ENCODE data around the gene IRX1.

Gene IRX1

DNA sequence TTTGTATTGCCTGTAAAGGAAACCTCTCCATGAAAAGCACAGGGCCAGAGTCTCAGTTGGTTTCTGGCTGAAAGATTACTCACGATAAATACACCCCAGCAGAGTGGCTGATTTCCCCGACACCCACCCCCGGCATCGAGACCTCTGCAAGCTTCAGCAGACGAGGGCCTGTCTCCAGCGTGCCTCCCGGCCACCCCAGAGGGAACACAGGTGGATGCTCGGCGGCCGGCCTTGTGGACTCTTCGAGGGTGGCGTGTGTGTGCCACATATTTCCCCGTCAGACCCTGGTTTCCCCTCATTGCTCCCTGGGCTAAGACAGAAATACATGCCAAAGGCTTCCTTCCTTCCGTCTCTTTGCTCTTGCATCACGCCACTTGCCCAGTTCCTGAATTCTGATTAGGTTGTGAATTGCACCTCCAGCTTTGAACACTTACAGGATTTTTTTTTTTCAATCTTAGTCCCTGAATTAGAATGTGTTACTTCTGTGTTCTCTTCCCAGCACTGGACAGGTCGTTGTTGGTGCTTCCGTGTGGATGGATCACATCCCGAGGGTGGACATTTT lies 13.6 kb downstream of the IRX1 start:
- no peaks in the 10 kb centered on the region for H3K79me2 ChIP-seq (ENCODE audit: insufficient read depth, low read length)
- H2AFZ ChIP-seq (ENCODE audit: low read length) = no peak overlapping the region
- no peaks in the 10 kb centered on the region for H3K4me1 ChIP-seq (ENCODE audit: insufficient read depth, low read length, poor library complexity, severe bottlenecking)
- H3K4me3 ChIP-seq (ENCODE audit: low read length, poor library complexity, severe bottlenecking) = no peak overlapping the region
- H3K4me2 ChIP-seq (ENCODE audit: low read depth, low read length, poor library complexity, severe bottlenecking) = no peak overlapping the region
- no peaks in the 10 kb centered on the region for H4K20me1 ChIP-seq (ENCODE audit: insufficient read depth, low read length, poor library complexity, severe bottlenecking)
- H3K9ac ChIP-seq (ENCODE audit: low read depth, low read length, poor library complexity, severe bottlenecking) = no peak overlapping the region
- H3K9me2 ChIP-seq (replicated peaks; ENCODE audit: low read depth, low read length) = no peaks in the 10 kb centered on the region
- no peaks in the 10 kb centered on the region for H3K27me3 ChIP-seq (ENCODE audit: insufficient read depth, low read length, poor library complexity, severe bottlenecking)
- H3K36me3 ChIP-seq (ENCODE audit: insufficient read depth, low read length) = no peaks in the 10 kb centered on the region
- peaks cover 9% of the 10 kb centered on the region; the same call in 1 of the 2 replicates for H3K9me3 ChIP-seq (ENCODE audit: insufficient read depth, low read depth, low read length)
- H3F3A ChIP-seq (ENCODE audit: low read depth) = no peaks in the 10 kb centered on the region
- no peak for TF ChIP-seq EZH2phosphoT487 (IDR thresholded peaks at IDR 0.05; ENCODE audit: borderline replicate concordance)
- TF ChIP-seq, protein P1, sequence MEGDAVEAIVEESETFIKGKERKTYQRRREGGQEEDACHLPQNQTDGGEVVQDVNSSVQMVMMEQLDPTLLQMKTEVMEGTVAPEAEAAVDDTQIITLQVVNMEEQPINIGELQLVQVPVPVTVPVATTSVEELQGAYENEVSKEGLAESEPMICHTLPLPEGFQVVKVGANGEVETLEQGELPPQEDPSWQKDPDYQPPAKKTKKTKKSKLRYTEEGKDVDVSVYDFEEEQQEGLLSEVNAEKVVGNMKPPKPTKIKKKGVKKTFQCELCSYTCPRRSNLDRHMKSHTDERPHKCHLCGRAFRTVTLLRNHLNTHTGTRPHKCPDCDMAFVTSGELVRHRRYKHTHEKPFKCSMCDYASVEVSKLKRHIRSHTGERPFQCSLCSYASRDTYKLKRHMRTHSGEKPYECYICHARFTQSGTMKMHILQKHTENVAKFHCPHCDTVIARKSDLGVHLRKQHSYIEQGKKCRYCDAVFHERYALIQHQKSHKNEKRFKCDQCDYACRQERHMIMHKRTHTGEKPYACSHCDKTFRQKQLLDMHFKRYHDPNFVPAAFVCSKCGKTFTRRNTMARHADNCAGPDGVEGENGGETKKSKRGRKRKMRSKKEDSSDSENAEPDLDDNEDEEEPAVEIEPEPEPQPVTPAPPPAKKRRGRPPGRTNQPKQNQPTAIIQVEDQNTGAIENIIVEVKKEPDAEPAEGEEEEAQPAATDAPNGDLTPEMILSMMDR (conservative IDR thresholded peaks at IDR 0.05; ENCODE audit: low read length) = no peak

DNA sequence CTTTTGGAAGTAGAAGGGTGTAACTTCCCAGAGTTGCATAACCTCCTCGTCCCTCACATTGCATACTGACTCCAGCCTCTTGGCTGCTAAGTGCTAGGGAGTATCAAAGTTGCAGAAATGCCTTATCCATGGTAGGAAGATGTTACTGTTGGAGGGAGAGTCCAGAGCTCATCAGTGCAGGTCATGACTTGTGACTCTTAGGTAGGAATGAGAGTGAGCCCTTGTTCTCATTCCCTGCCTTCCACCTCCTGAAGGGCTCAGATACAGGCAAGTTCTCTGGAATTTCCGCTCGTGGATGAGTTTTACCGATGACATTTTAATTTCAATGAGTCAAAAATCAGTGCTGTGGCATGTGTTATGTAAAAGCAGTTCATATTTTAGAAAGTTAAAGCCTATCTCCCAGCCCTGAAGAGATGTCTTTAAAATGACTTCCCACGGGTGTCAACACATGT lies 17.0 kb downstream of the IRX1 start:
- Histone ChIP-seq H3K9ac (ENCODE audit: low read depth, low read length, poor library complexity, severe bottlenecking) (no peak overlapping the region), H3K27me3 (ENCODE audit: insufficient read depth, low read length, poor library complexity, severe bottlenecking) (no peaks in the 10 kb centered on the region), H3K9me2 (replicated peaks; ENCODE audit: low read depth, low read length) (no peaks in the 10 kb centered on the region), H3K4me2 (ENCODE audit: low read depth, low read length, poor library complexity, severe bottlenecking) (no peak overlapping the region), H3K9me3 (ENCODE audit: insufficient read depth, low read depth, low read length) (no peaks in the 10 kb centered on the region; the same call in 1 of the 2 replicates), H3K4me1 (ENCODE audit: insufficient read depth, low read length, poor library complexity, severe bottlenecking) (no peaks in the 10 kb centered on the region), H3F3A (ENCODE audit: low read depth) (no peaks in the 10 kb centered on the region), H2AFZ (ENCODE audit: low read length) (no peak overlapping the region), H4K20me1 (ENCODE audit: insufficient read depth, low read length, poor library complexity, severe bottlenecking) (no peaks in the 10 kb centered on the region), H3K36me3 (ENCODE audit: insufficient read depth, low read length) (no peaks in the 10 kb centered on the region), H3K4me3 (ENCODE audit: low read length, poor library complexity, severe bottlenecking) (no peak overlapping the region), H3K79me2 (ENCODE audit: insufficient read depth, low read length) (no peaks in the 10 kb centered on the region)
- no peak for TF ChIP-seq EZH2phosphoT487 (IDR thresholded peaks at IDR 0.05; ENCODE audit: borderline replicate concordance)
- TF ChIP-seq, protein P1 (conservative IDR thresholded peaks at IDR 0.05; ENCODE audit: low read length) = no peak

DNA sequence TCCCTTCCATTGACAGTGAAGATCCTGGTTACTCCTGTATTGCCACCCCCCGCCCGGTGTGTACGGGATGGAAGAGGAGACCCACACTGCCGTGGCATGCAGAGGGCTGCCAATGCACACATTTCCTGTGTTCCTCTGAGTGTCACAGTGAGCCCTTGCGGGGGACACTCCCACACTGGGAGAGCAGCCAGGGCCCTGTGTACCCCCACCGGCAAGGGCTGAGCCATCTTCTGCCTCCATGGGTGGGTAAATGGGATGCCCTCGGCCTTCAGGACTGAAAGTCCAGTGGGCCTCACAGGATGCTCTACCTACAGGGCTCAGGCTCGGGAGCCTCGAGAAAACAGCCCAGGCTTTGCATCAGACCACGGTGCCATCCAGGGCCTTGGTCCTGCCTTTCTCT lies 18.1 kb downstream of the IRX1 start:
- no peaks in the 10 kb centered on the region for H3F3A ChIP-seq (ENCODE audit: low read depth)

More for the DNA sequence above, 18.1 kb downstream of the IRX1 start:
- TF ChIP-seq, protein P1 (conservative IDR thresholded peaks at IDR 0.05; ENCODE audit: low read length) = no peak
- no peak for TF ChIP-seq EZH2phosphoT487 (IDR thresholded peaks at IDR 0.05; ENCODE audit: borderline replicate concordance)
- Histone ChIP-seq H3K36me3 (ENCODE audit: insufficient read depth, low read length) (no peaks in the 10 kb centered on the region), H3K4me1 (ENCODE audit: insufficient read depth, low read length, poor library complexity, severe bottlenecking) (no peaks in the 10 kb centered on the region), H3K9me3 (ENCODE audit: insufficient read depth, low read depth, low read length) (no peaks in the 10 kb centered on the region; the same call in 1 of the 2 replicates), H3K79me2 (ENCODE audit: insufficient read depth, low read length) (no peaks in the 10 kb centered on the region), H2AFZ (ENCODE audit: low read length) (no peak overlapping the region), H4K20me1 (ENCODE audit: insufficient read depth, low read length, poor library complexity, severe bottlenecking) (no peaks in the 10 kb centered on the region), H3K9me2 (replicated peaks; ENCODE audit: low read depth, low read length) (no peaks in the 10 kb centered on the region), H3K4me2 (ENCODE audit: low read depth, low read length, poor library complexity, severe bottlenecking) (no peak overlapping the region), H3K9ac (ENCODE audit: low read depth, low read length, poor library complexity, severe bottlenecking) (no peak overlapping the region), H3K27me3 (ENCODE audit: insufficient read depth, low read length, poor library complexity, severe bottlenecking) (no peaks in the 10 kb centered on the region), H3K4me3 (ENCODE audit: low read length, poor library complexity, severe bottlenecking) (no peak overlapping the region)

Data from Loucy (cell line).